ENCODE measurements around the gene PCSK4.

PCSK4 gene

DNA sequence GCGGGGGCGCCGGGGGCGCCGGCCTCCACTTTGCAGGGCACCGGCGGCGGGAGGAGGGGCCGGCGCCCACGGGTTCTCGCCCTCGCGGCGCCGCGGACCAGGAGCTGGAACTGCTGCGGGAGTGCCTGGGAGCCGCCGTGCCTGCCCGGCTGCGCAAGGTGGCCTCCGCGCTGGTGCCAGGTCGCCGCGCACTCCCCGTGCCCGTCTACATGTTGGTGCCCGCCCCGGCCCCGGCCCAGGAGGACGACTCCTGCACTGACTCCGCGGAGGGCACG lies 23.0 kb downstream of the PCSK4 start:
- no peak overlapping the region for H3K4me3 ChIP-seq (ENCODE audit: low read depth, low read length)
- TF ChIP-seq CTCF (IDR thresholded peaks at IDR 0.05; ENCODE audit: insufficient read depth, low read depth, low read length, missing control alignments), result no peak
- DNase-seq (ENCODE audit: low read depth), result no peak

GRCh38 chr19:1466461-1467214 lies 23.5 kb downstream of the PCSK4 start:
- no peak for TF ChIP-seq CTCF (IDR thresholded peaks at IDR 0.05; ENCODE audit: insufficient read depth, low read depth, low read length, missing control alignments)
- no peak overlapping the region for H3K4me3 ChIP-seq (ENCODE audit: low read depth, low read length)
- no peak for DNase-seq (ENCODE audit: low read depth)

DNA sequence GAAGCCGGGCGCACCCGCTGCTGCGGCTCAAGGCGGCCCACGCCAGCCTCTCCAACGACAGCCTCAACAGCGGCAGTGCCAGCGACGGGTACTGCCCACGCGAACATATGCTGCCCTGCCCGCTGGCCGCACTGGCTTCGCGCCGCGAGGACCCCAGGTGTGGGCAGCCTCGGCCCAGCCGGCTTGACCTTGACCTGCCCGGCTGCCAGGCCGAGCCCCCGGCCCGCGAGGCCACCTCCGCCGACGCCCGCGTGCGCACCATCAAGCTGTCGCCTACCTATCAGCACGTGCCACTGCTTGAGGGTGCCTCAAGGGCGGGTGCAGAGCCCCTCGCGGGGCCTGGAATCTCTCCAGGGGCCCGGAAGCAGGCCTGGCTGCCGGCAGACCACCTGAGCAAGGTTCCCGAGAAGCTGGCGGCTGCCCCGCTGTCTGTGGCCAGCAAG lies 24.1 kb downstream of the PCSK4 start:
- no peak for DNase-seq (ENCODE audit: low read depth)
- no peak for TF ChIP-seq CTCF (IDR thresholded peaks at IDR 0.05; ENCODE audit: insufficient read depth, low read depth, low read length, missing control alignments)
- H3K4me3 ChIP-seq (ENCODE audit: low read depth, low read length), result no peak overlapping the region

DNA sequence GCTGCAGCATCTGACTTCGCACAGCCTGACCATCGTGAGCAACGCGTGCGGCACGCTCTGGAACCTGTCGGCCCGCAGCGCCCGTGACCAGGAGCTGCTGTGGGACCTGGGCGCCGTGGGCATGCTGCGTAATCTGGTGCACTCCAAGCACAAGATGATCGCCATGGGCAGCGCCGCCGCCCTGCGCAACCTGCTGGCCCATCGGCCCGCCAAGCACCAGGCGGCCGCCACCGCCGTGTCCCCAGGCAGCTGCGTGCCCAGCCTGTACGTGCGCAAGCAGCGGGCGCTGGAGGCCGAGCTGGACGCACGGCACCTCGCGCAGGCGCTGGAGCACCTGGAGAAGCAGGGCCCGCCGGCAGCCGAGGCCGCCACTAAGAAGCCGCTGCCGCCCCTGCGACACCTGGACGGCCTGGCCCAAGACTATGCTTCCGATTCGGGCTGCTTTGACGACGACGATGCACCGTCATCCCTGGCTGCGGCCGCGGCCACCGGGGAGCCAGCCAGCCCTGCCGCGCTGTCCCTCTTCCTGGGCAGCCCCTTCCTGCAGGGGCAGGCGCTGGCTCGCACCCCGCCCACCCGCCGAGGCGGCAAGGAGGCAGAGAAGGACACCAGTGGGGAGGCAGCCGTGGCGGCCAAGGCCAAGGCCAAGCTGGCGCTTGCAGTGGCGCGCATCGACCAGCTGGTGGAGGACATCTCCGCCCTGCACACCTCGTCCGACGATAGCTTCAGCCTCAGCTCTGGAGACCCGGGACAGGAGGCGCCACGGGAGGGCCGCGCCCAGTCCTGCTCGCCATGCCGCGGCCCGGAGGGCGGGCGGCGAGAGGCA lies 24.7 kb downstream of the PCSK4 start:
- no peak for DNase-seq (ENCODE audit: low read depth)

DNA sequence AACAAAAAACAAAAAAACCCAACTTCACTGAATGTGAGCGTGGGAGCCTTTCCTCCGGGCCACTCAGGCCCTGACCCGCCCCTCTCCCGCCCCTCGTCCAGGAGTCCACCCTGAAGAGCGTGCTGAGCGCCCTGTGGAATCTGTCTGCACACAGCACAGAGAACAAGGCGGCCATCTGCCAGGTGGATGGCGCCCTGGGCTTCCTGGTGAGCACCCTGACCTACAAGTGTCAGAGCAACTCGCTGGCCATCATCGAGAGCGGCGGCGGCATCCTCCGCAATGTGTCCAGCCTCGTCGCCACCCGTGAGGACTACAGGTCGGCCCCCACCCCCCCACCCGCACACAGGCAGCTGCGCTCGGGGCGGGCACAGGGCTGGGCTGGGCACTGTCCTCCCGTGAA lies 28.3 kb downstream of the PCSK4 start:
- no peak for TF ChIP-seq CTCF (IDR thresholded peaks at IDR 0.05; ENCODE audit: insufficient read depth, low read depth, low read length, missing control alignments)
- no peak for DNase-seq (ENCODE audit: low read depth)
- H3K4me3 ChIP-seq (ENCODE audit: low read depth, low read length), result no peak overlapping the region

More for the DNA sequence above, 24.7 kb downstream of the PCSK4 start:
- no peak for TF ChIP-seq CTCF (IDR thresholded peaks at IDR 0.05; ENCODE audit: insufficient read depth, low read depth, low read length, missing control alignments)
- H3K4me3 ChIP-seq (ENCODE audit: low read depth, low read length), result no peak overlapping the region

DNA sequence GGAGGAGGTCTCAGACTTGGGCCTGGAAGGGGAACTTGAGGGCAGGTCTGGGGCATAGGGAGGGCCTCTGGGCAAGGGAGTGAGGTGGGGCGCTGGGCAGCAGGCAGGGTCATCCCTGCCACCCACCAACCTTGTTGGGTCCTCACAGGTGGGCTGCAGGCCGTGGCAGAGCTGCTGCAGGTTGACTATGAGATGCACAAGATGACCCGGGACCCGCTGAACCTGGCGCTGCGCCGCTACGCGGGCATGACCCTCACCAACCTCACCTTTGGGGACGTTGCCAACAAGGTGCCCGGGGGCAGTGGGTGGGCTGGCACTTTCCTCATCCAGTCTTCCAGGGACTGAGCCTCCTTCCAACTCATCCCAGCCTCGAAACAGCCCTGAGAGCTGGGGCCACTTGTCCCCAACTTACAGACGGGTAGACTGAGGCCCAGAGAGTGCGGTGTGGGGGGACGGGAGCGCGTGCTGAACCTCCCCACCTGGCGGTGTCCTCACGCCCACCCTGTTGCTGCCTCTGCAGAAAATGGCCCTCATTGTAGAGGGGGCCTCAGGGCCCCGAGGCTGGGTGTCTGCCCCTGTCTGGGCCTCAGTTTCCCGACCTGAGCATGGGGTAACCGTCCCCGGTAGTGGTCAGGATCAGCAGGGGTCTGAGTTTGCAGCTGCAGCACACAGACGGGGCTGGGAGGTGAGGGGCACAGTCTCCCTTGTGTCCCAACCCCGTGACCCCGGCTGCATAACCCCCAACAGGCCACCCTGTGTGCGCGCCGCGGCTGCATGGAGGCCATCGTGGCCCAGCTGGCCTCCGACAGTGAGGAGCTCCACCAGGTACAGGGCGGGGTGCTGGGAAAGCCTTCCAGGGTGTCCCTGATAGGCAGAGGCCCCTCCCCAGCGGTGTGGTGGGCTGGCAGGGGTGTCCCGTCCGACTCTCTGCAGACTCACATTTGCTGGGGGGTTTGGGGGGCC lies 29.8 kb downstream of the PCSK4 start:
- DNase-seq (ENCODE audit: low read depth), result no peak
- TF ChIP-seq CTCF (IDR thresholded peaks at IDR 0.05; ENCODE audit: insufficient read depth, low read depth, low read length, missing control alignments), result no peak
- no peak overlapping the region for H3K4me3 ChIP-seq (ENCODE audit: low read depth, low read length)

All from GM12865 (cell line).